SK-N-MC (cell line): Measurements from ENCODE around the gene CCDC88C.

ENCODE experiments used
- EZH2 ChIP-seq: fragments of 200-600 bp; sonication (generic); IDR thresholded peaks from one replicate; pipeline ENCODE4 v1.6.1; 2017; ENCODE audit warnings: antibody characterized with exemption
- POLR2AphosphoS5 ChIP-seq: IDR thresholded peaks from 2 replicates; pipeline ENCODE4 v1.6.1; 2012; ENCODE audit warnings: mild to moderate bottlenecking, low read depth, low read length, borderline replicate concordance

DNA sequence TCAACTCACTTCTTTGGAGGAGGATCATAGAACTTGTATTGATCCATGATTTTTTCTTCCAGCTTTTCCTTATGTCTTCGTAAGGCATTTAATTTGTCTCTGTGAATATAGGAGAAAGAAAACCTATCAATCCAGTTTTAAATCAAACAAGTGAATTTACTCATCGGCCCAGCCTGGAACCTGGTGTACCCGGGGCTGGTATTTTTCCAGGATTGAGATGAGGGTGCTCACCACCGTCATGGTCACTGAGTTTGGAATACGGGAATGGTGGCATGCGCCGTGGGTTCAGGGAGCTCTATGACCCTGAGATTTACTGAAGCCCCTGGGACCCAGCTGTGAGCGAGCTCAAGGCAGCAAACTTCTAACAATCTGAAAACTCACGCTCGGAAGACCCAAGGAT lies 126.6 kb downstream of the CCDC88C start:
- TF ChIP-seq POLR2AphosphoS5: no peak
- TF ChIP-seq EZH2: no peak
